GM23338 (cell line): Measurements from ENCODE around the gene HSPA12A. TPM values are rescaled to one million over a fixed set of nuclear protein-coding genes. Genes with fewer than 3 reads are reported as not detected.

Experiments used
- ATAC-seq: fragments of 200-7000 bp; cut with Tn5 transposase; 3 replicates; pipeline ENCODE4 v1.9.1; 2020
- DNase-seq: peaks from one replicate; pipeline ENCODE4 v3.0.0-alpha.2; 2015; ENCODE audit warnings: low spot score
- H2AFZ ChIP-seq: fragments of 200-600 bp; sonication (generic); 2 replicates; pipeline ENCODE4 v1.8.0; 2016; ENCODE audit warnings: antibody characterized with exemption, mild to moderate bottlenecking, moderate library complexity
- H3F3A ChIP-seq: fragments of 200-600 bp; sonication (generic); replicated peaks from 2 replicates; pipeline ENCODE4 v1.8.0; 2017; ENCODE audit warnings: antibody characterized with exemption, mixed run types, low read depth
- H3K27ac ChIP-seq: fragments of 200-600 bp; sonication (generic); 2 replicates; pipeline ENCODE4 v1.6.1; 2016; ENCODE audit warnings: low read depth
- H3K27me3 ChIP-seq: fragments of 200-600 bp; sonication (generic); 2 replicates; pipeline ENCODE4 v1.8.0; 2016; ENCODE audit warnings: mild to moderate bottlenecking, mixed run types, moderate library complexity; ENCODE audit not compliant: insufficient read depth
- H3K36me3 ChIP-seq: fragments of 200-600 bp; sonication (generic); 2 replicates; pipeline ENCODE4 v1.8.0; 2016; ENCODE audit warnings: mild to moderate bottlenecking; ENCODE audit not compliant: insufficient read depth
- H3K4me1 ChIP-seq: fragments of 200-600 bp; sonication (generic); 2 replicates; pipeline ENCODE4 v1.8.0; 2016; ENCODE audit warnings: mild to moderate bottlenecking, moderate library complexity; ENCODE audit not compliant: insufficient read depth
- H3K4me2 ChIP-seq: fragments of 200-600 bp; sonication (generic); 2 replicates; pipeline ENCODE4 v1.7.1; 2017; ENCODE audit warnings: mixed run types
- H3K4me3 ChIP-seq: fragments of 200-600 bp; sonication (generic); 2 replicates; pipeline ENCODE4 v1.6.1; 2016; ENCODE audit warnings: mixed run types
- H3K79me2 ChIP-seq: fragments of 200-600 bp; sonication (generic); replicated peaks from 2 replicates; pipeline ENCODE4 v1.8.0; 2017; ENCODE audit warnings: mild to moderate bottlenecking; ENCODE audit not compliant: insufficient read depth
- H3K9me2 ChIP-seq: fragments of 200-600 bp; sonication (generic); 2 replicates; pipeline ENCODE4 v1.8.0; 2017; ENCODE audit not compliant: insufficient read depth
- H4K20me1 ChIP-seq: fragments of 200-600 bp; sonication (generic); replicated peaks from 2 replicates; pipeline ENCODE4 v1.8.0; 2017; ENCODE audit warnings: mild to moderate bottlenecking; ENCODE audit not compliant: insufficient read depth
- H3K27ac Mint-ChIP-seq: 2 replicates; pipeline ENCODE4 v1.8.0; 2020; ENCODE audit warnings: inconsistent platforms, mild to moderate bottlenecking, moderate library complexity, mixed read lengths
- H3K27me3 Mint-ChIP-seq: 3 replicates; pipeline ENCODE4 v1.8.0; 2022; ENCODE audit warnings: low read depth, mild to moderate bottlenecking, moderate library complexity, mixed read lengths, inconsistent platforms; ENCODE audit not compliant: insufficient read depth, poor library complexity
- H3K36me3 Mint-ChIP-seq: 3 replicates; pipeline ENCODE4 v1.8.0; 2021; ENCODE audit warnings: low read depth, mild to moderate bottlenecking, inconsistent platforms, moderate library complexity, mixed read lengths
- H3K4me1 Mint-ChIP-seq: 3 replicates; pipeline ENCODE4 v1.8.0; 2020; ENCODE audit warnings: mild to moderate bottlenecking, inconsistent platforms, mixed read lengths
- H3K4me3 Mint-ChIP-seq: 3 replicates; pipeline ENCODE4 v1.8.0; 2021; ENCODE audit warnings: moderate library complexity, mild to moderate bottlenecking, inconsistent platforms, mixed read lengths
- H3K9me3 Mint-ChIP-seq: 3 replicates; pipeline ENCODE4 v1.8.0; 2020; ENCODE audit warnings: moderate library complexity, mild to moderate bottlenecking, inconsistent platforms, mixed read lengths
- CREB1 ChIP-seq: fragments of 250-450 bp; sonication (Bioruptor Pico); IDR thresholded peaks from 2 replicates; pipeline ENCODE4 v1.5.0; 2020; ENCODE audit warnings: low read depth, mild to moderate bottlenecking, moderate library complexity
- EZH2 ChIP-seq: fragments of 200-600 bp; sonication (generic); IDR thresholded peaks from one replicate; pipeline ENCODE4 v1.8.0; 2017; ENCODE audit warnings: antibody characterized with exemption, mild to moderate bottlenecking, low read depth; ENCODE audit not compliant: unreplicated experiment
- EZH2phosphoT487 ChIP-seq: fragments of 200-600 bp; sonication (generic); IDR thresholded peaks from one replicate; pipeline ENCODE4 v1.8.1; 2018; ENCODE audit warnings: antibody characterized with exemption; ENCODE audit not compliant: unreplicated experiment
- JUNB ChIP-seq: IDR thresholded peaks from one replicate; pipeline ENCODE4 v1.6.1; 2016; ENCODE audit warnings: antibody characterized with exemption; ENCODE audit not compliant: unreplicated experiment
- NANOG ChIP-seq: IDR thresholded peaks from 2 replicates; pipeline ENCODE4 v1.6.1; 2016; ENCODE audit warnings: antibody characterized with exemption, borderline replicate concordance
- REST ChIP-seq: IDR thresholded peaks from one replicate; pipeline ENCODE4 v1.6.1; 2018; ENCODE audit warnings: antibody characterized with exemption; ENCODE audit not compliant: unreplicated experiment
- ZNF462 ChIP-seq: fragments of 250-450 bp; sonication (Bioruptor Pico); IDR thresholded peaks from 2 replicates; pipeline ENCODE4 v1.5.0; 2020; ENCODE audit warnings: mild to moderate bottlenecking, moderate library complexity
- polyA plus RNA-seq: library from polyadenylated mRNA; unstranded; fragments of >200 nt; fragmentation: Nextera tagmentation; extraction: Ambion mirVana; gene quantifications from 2 replicates; pipeline ENCODE4 v1.2.1, GENCODE V29; 2016
- total RNA-seq: library from RNA; depleted of rRNA; stranded (reverse); fragments of >200 nt; shearing (Covaris generic); gene quantifications from 2 replicates; pipeline ENCODE4 v1.2.3, GENCODE V29; 2014

HSPA12A gene
- total and polyA plus RNA-seq, 2 experiments from 2014 or later, result 4.4 to 6.3 TPM

- H2AFZ ChIP-seq, result no peak overlapping the region
- no peak overlapping the region for H3K27ac ChIP-seq
- H3K27me3 ChIP-seq, result no peaks in the 10 kb centered on the region
- ATAC-seq (no peak), DNase-seq (no peak)
- H3K9me3 Mint-ChIP-seq, result no peaks in the 10 kb centered on the region
- no peaks in the 10 kb centered on the region for H3K79me2 ChIP-seq
- no peaks in the 10 kb centered on the region for H4K20me1 ChIP-seq
- no peaks in the 10 kb centered on the region for H3K9me2 ChIP-seq
- H3K4me1 Mint-ChIP-seq, result peaks cover 13% of the 10 kb centered on the region
- H3K27ac Mint-ChIP-seq, result no peak overlapping the region; the same call in 1 of the 2 replicates
- no peak overlapping the region for H3K4me3 Mint-ChIP-seq
- H3K36me3 ChIP-seq, result no peaks in the 10 kb centered on the region
- H3F3A ChIP-seq, result no peaks in the 10 kb centered on the region
- H3K36me3 Mint-ChIP-seq, result no peaks in the 10 kb centered on the region
- H3K4me3 ChIP-seq, result no peak overlapping the region
- H3K4me1 ChIP-seq, result peaks cover 9% of the 10 kb centered on the region
- peaks cover 3% of the 10 kb centered on the region for H3K27me3 Mint-ChIP-seq
- TF ChIP-seq EZH2phosphoT487 (no peak), REST (no peak), NANOG (no peak)
- 0 out of 2 replicates have a peak overlapping the region, but pooled peaks have one; percentile 26 for H3K4me2 ChIP-seq
Observed at GRCh38 chr10:116676118-116676517, 66.2 kb downstream of the HSPA12A start.

- no peaks in the 10 kb centered on the region for H3K27me3 ChIP-seq
- DNase-seq, result no peak
Observed at GRCh38 chr10:116674901-116675423, 67.4 kb downstream of the HSPA12A start.

More at GRCh38 chr10:116674901-116675423, 67.4 kb downstream of the HSPA12A start:
- Histone ChIP-seq H3F3A (no peaks in the 10 kb centered on the region), H3K9me2 (no peaks in the 10 kb centered on the region), H3K4me1 (peaks cover 17% of the 10 kb centered on the region), H3K79me2 (no peaks in the 10 kb centered on the region), H3K36me3 (no peaks in the 10 kb centered on the region), H3K27ac (no peak overlapping the region), H3K4me3 (no peak overlapping the region), H3K4me2 (no peak overlapping the region), H2AFZ (no peak overlapping the region), H4K20me1 (no peaks in the 10 kb centered on the region)
- H3K27me3 Mint-ChIP-seq, result peaks cover 3% of the 10 kb centered on the region
- H3K4me3 Mint-ChIP-seq, result no peak overlapping the region
- H3K27ac Mint-ChIP-seq, result no peak overlapping the region
- no peaks in the 10 kb centered on the region for H3K9me3 Mint-ChIP-seq
- peaks cover 21% of the 10 kb centered on the region for H3K4me1 Mint-ChIP-seq
- ATAC-seq, result no peak
- TF ChIP-seq CREB1 (no peak), NANOG (no peak), EZH2 (no peak), ZNF462 (CRISPR knock-in tag) (no peak), EZH2phosphoT487 (no peak), JUNB (no peak)
- no peaks in the 10 kb centered on the region for H3K36me3 Mint-ChIP-seq
